ENCODE results near the gene SPTY2D1. TPM values are rescaled to one million over a fixed set of nuclear protein-coding genes. Genes with fewer than 3 reads are reported as not detected.
A peak's percentile ranks its signal among the peaks of the same experiment; 100 is the strongest.
"Not testable (repeated sequence)": the region's sequence is repeated elsewhere in the genome, so short reads cannot be mapped to it uniquely, and the experiment has no call there.

SPTY2D1 gene
- total RNA-seq, 2 experiments from 2014 or later: 17.8 to 26.4 TPM

GRCh38 chr11:18665353-18665872 is 31.3 kb upstream of the SPTY2D1 start:
- POLR2A ChIA-PET; H3K27me3 Mint-ChIP-seq; ATAC-seq; H3K4me3 Mint-ChIP-seq; intact Hi-C loops (cut with DNase I, micrococcal nuclease); H3K9me3 Mint-ChIP-seq (ENCODE audit: low read depth); H3K36me3 Mint-ChIP-seq (ENCODE audit: low read depth); DNase-seq; H3K27ac Mint-ChIP-seq: not testable (repeated sequence)
- peaks cover 21% of the 10 kb centered on the region for H3K4me1 Mint-ChIP-seq
- CTCF ChIA-PET: interaction anchor here (0.7 to 0.9 kb wide), 2 partner anchors 14 to 144 kb away, joined by 3 to 4 read pairs; no protein-coding TSS in a partner anchor

- CTCF ChIA-PET: no interaction called here
- intact Hi-C loops (cut with DNase I, micrococcal nuclease): no loop called here
- POLR2A ChIA-PET: no interaction called here
- no peaks in the 10 kb centered on the region for H3K9me3 Mint-ChIP-seq (ENCODE audit: low read depth)
- ATAC-seq (no peak), DNase-seq (no peak)
- no peaks in the 10 kb centered on the region for H3K27me3 Mint-ChIP-seq
- no peaks in the 10 kb centered on the region for H3K36me3 Mint-ChIP-seq (ENCODE audit: low read depth)
- no peak overlapping the region for H3K27ac Mint-ChIP-seq
- H3K4me3 Mint-ChIP-seq: no peak overlapping the region
- H3K4me1 Mint-ChIP-seq: no peaks in the 10 kb centered on the region
Observed at GRCh38 chr11:18657673-18658072, 23.5 kb upstream of the SPTY2D1 start.

DNA sequence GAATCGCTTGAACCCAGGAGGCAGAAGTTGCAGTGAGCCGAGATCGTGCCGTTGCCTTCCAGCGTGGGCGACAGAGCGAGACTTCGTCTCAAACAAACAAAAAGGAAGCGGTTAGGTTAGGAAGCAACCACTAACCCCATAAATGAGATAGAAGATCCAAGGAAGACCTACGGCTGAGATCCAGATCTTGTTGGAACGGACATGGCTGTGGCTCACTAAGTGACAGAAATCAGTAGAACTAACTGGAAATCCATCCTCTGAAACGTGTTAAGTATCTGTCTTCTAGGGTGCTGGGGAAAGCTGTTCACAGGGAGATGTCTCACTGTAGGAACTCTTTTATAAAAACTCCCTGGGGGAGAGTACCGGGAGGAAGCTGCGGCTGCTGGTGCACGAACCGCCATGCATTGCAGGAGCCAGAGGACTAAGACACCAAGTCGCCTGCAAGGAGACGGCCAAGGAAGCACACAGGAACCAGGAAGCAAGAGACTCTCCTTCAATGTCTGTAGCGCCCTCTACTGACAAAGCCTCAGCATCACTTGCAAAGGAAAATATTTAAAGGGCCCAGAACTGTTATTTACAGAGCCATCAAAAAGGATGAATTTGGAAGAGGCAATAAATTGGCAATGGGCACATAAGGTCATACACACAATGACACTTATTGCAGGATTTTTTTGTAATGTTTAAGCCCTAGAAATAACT is 16.9 kb upstream of the SPTY2D1 start:
- H3K4me3 Mint-ChIP-seq: no peak overlapping the region
- ATAC-seq: peak; percentile 74
- H3K27me3 Mint-ChIP-seq: no peaks in the 10 kb centered on the region
- peak; percentile 66 for DNase-seq
- POLR2A ChIA-PET: interaction anchor here (0.6 kb wide), 1 partner anchor 295 kb away, joined by 4 read pairs; no protein-coding TSS in a partner anchor
- H3K27ac Mint-ChIP-seq: no peak overlapping the region
- H3K36me3 Mint-ChIP-seq (ENCODE audit: low read depth): no peaks in the 10 kb centered on the region
- CTCF ChIA-PET: interaction anchor here (0.6 to 3.7 kb wide), 13 partner anchors 9 to 665 kb away, joined by 3 to 20 read pairs (median 4); partner anchors contain the start of genes SPTY2D1 and TSG101
- intact Hi-C loops (cut with DNase I, micrococcal nuclease): loop anchor here (1.0 to 5.0 kb wide), 6 partner anchors 111 to 534 kb away; partner anchors contain the start of gene TSG101 (in 1 of the 2)
- H3K4me1 Mint-ChIP-seq: no peaks in the 10 kb centered on the region
- no peaks in the 10 kb centered on the region for H3K9me3 Mint-ChIP-seq (ENCODE audit: low read depth)

- H3K27ac Mint-ChIP-seq: no peak overlapping the region
- POLR2A ChIA-PET: interaction anchor here (0.6 kb wide), 1 partner anchor 82 kb away, joined by 8 read pairs; no protein-coding TSS in a partner anchor
- no peaks in the 10 kb centered on the region for H3K9me3 Mint-ChIP-seq (ENCODE audit: low read depth)
- no peak for DNase-seq
- ATAC-seq: no peak
- no peaks in the 10 kb centered on the region for H3K27me3 Mint-ChIP-seq
- CTCF ChIA-PET: interaction anchor here (1.0 to 3.7 kb wide), 4 partner anchors 36 to 406 kb away, joined by 3 to 20 read pairs (median 5); no protein-coding TSS in a partner anchor
- no peak overlapping the region for H3K4me3 Mint-ChIP-seq
- no peaks in the 10 kb centered on the region for H3K4me1 Mint-ChIP-seq
- intact Hi-C loops (cut with DNase I, micrococcal nuclease): loop anchor here (5.0 kb wide), 3 partner anchors 123 to 533 kb away; partner anchors contain the start of gene TSG101 (in 1 of the 2)
- no peaks in the 10 kb centered on the region for H3K36me3 Mint-ChIP-seq (ENCODE audit: low read depth)
Observed at GRCh38 chr11:18650353-18650752, 16.2 kb upstream of the SPTY2D1 start.

DNA sequence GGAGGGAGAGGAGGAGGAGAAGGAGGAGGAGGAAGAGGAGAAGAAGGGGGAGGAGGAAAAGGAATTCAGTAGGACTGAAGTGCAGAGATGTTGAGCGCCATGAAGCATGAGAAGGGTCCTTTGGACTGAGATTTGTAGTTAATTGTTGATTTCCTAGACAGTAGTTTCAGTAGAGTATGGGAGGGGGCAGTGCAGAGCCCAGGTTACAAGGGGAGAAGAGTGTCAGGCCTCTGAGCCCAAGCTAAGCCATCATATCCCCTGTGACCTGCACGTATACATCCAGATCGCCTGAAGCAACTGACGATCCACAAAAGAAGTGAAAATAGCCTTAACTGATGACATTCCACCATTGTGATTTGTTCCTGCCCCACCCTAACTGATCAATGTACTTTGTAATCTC is 8.9 kb upstream of the SPTY2D1 start:
- CTCF ChIA-PET, H3K27me3 Mint-ChIP-seq, H3K4me3 Mint-ChIP-seq: not testable (repeated sequence)

DNA sequence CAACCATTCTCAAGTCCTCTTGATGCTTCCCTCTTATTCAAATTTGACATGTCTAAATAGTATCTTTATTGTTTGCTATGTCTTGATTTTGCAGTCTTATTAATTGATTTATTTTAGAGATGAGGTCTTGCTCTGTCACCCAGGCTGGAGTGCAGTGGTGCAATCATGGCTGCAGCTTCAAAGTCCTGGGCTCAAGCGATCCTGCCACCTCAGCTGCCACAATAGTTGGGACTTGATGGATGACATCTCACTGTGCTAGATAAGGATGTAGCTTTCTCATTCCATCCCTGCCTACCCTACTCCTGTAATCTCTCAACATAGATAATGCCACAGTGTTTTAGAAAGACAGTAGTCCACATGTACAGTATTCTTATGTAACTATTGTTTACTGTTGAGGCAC is 7.5 kb upstream of the SPTY2D1 start:
- Mint-ChIP-seq H3K4me1 (no peaks in the 10 kb centered on the region), H3K36me3 (ENCODE audit: low read depth) (no peaks in the 10 kb centered on the region), H3K27ac (no peak overlapping the region), H3K27me3 (no peaks in the 10 kb centered on the region), H3K9me3 (ENCODE audit: low read depth) (no peaks in the 10 kb centered on the region), H3K4me3 (no peak overlapping the region)
- ATAC-seq: no peak
- intact Hi-C loops (cut with DNase I, micrococcal nuclease): no loop called here
- POLR2A ChIA-PET: no interaction called here
- CTCF ChIA-PET: interaction anchor here (0.7 to 1.1 kb wide), 2 partner anchors 10 to 79 kb away, joined by 3 to 4 read pairs; no protein-coding TSS in a partner anchor
- no peak for DNase-seq

More for the DNA sequence above, 8.9 kb upstream of the SPTY2D1 start:
- H3K27ac Mint-ChIP-seq; DNase-seq; POLR2A ChIA-PET; H3K4me1 Mint-ChIP-seq; H3K36me3 Mint-ChIP-seq (ENCODE audit: low read depth); ATAC-seq; intact Hi-C loops (cut with DNase I, micrococcal nuclease); H3K9me3 Mint-ChIP-seq (ENCODE audit: low read depth): not testable (repeated sequence)

- CTCF ChIA-PET: interaction anchor here (0.6 to 3.6 kb wide), 16 partner anchors 10 to 625 kb away, joined by 3 to 20 read pairs (median 4); partner anchors contain the start of genes MRGPRX2, TSG101 and UEVLD
- no peak for ATAC-seq
Observed at GRCh38 chr11:18633256-18634139, 644 bp downstream of the SPTY2D1 start.

GRCh38 chr11:18632841-18633240 is 1.3 kb downstream of the SPTY2D1 start:
- ATAC-seq (no peak), DNase-seq (no peak)
- ChIA-PET POLR2A (interaction anchor here (0.7 to 2.2 kb wide), 7 partner anchors 14 to 1373 kb away, joined by 3 to 15 read pairs (median 4); partner anchors contain the start of genes HPS5, TSG101 and UEVLD), CTCF (interaction anchor here (0.6 to 3.6 kb wide), 11 partner anchors 9 to 428 kb away, joined by 3 to 20 read pairs (median 4); partner anchors contain the start of genes MRGPRX2, TSG101 and UEVLD)
- intact Hi-C loops (cut with DNase I, micrococcal nuclease): loop anchor here (5.0 to 10.0 kb wide), 5 partner anchors 91 to 1732 kb away; partner anchors contain the start of genes HTATIP2 (in 1 of the 2), LDHA (in 1 of the 2), RPS13 (in 1 of the 2) and SAAL1 (in 1 of the 2)
- Mint-ChIP-seq H3K4me1 (peaks cover 23% of the 10 kb centered on the region), H3K9me3 (ENCODE audit: low read depth) (no peaks in the 10 kb centered on the region), H3K4me3 (peak overlapping the region; percentile 83), H3K36me3 (ENCODE audit: low read depth) (peaks cover 2% of the 10 kb centered on the region), H3K27ac (peak overlapping the region; percentile 95), H3K27me3 (no peaks in the 10 kb centered on the region)

More at GRCh38 chr11:18633256-18634139, 644 bp downstream of the SPTY2D1 start:
- H3K9me3 Mint-ChIP-seq (ENCODE audit: low read depth): no peaks in the 10 kb centered on the region
- H3K27ac Mint-ChIP-seq: peak overlapping the region; percentile 95
- no peaks in the 10 kb centered on the region for H3K27me3 Mint-ChIP-seq
- POLR2A ChIA-PET: interaction anchor here (0.7 to 2.2 kb wide), 7 partner anchors 15 to 1374 kb away, joined by 3 to 15 read pairs (median 4); partner anchors contain the start of genes HPS5, TSG101 and UEVLD
- intact Hi-C loops (cut with DNase I, micrococcal nuclease): loop anchor here (1.0 to 10.0 kb wide), 18 partner anchors 17 to 1731 kb away; partner anchors contain the start of genes GTF2H1 (in 2 of the 2), HPS5 (in 2 of the 2), SAAL1 (in 2 of the 2) and SERGEF (in 2 of the 2)
- peaks cover 2% of the 10 kb centered on the region for H3K36me3 Mint-ChIP-seq (ENCODE audit: low read depth)
- peaks cover 22% of the 10 kb centered on the region for H3K4me1 Mint-ChIP-seq
- H3K4me3 Mint-ChIP-seq: peak overlapping the region; percentile 83
- peak; percentile 66 for DNase-seq

GRCh38 chr11:18624161-18624560 is 10.0 kb downstream of the SPTY2D1 start:
- Mint-ChIP-seq H3K36me3 (ENCODE audit: low read depth) (peaks cover 12% of the 10 kb centered on the region), H3K27ac (no peak overlapping the region), H3K27me3 (no peaks in the 10 kb centered on the region), H3K9me3 (ENCODE audit: low read depth) (peaks cover 4% of the 10 kb centered on the region), H3K4me3 (no peak overlapping the region), H3K4me1 (peaks cover 23% of the 10 kb centered on the region)
- intact Hi-C loops (cut with DNase I, micrococcal nuclease): no loop called here
- CTCF ChIA-PET: interaction anchor here (1.1 to 1.3 kb wide), 2 partner anchors 21 to 36 kb away, joined by 3 read pairs; partner anchors contain the start of gene UEVLD
- no peak for DNase-seq
- POLR2A ChIA-PET: interaction anchor here (0.5 kb wide), 1 partner anchor 12 kb away, joined by 4 read pairs; no protein-coding TSS in a partner anchor
- ATAC-seq: no peak

- Mint-ChIP-seq H3K9me3 (ENCODE audit: low read depth) (peaks cover 4% of the 10 kb centered on the region), H3K27me3 (no peaks in the 10 kb centered on the region), H3K27ac (no peak overlapping the region), H3K4me1 (peaks cover 28% of the 10 kb centered on the region), H3K4me3 (no peak overlapping the region), H3K36me3 (ENCODE audit: low read depth) (peaks cover 12% of the 10 kb centered on the region)
- ChIA-PET CTCF (interaction anchor here (0.7 to 1.3 kb wide), 3 partner anchors 9 to 36 kb away, joined by 3 read pairs; partner anchors contain the start of gene UEVLD), POLR2A (no interaction called here)
- DNase-seq (no peak), ATAC-seq (no peak)
- intact Hi-C loops (cut with DNase I, micrococcal nuclease): no loop called here
Observed at GRCh38 chr11:18623707-18624106, 10.4 kb downstream of the SPTY2D1 start.

Measured in activated CD4-positive, alpha-beta T cell treated with anti-CD3 and anti-CD28 coated beads for 36 hours (primary cell).